Caco-2 (cell line): ENCODE results near the gene TCF7L2. TPM values are rescaled to one million over a fixed set of nuclear protein-coding genes. Genes with fewer than 3 reads are reported as not detected.

Experiments
- BruUV-seq: library from RNA; stranded (reverse); fragments of 400-500 nt; replicated peaks from 2 replicates; lab custom pipeline; 2021; lab: Mats Ljungman, UMichigan
- CTCF ChIA-PET: fragments of 300-600 bp; sonication (Branson Sonifier 250); formaldehyde crosslinking; loops from one replicate; lab custom pipeline; 2022; ENCODE audit warnings: antibody characterized with exemption; lab: Charles Lee
- POLR2A ChIA-PET: fragments of 300-600 bp; sonication (Branson Sonifier 250); formaldehyde crosslinking; loops from one replicate; lab custom pipeline; 2022; ENCODE audit warnings: antibody characterized with exemption; lab: Charles Lee
- DNase-seq, 2 experiments: peaks; one replicate each; pipeline versions ENCODE4 v3.0.0 to v3.0.0-alpha.2; 2020 to 2022
- H3K27me3 ChIP-seq: replicated peaks from 2 replicates; pipeline ENCODE4 v1.6.0; 2011; ENCODE audit warnings: low read length; ENCODE audit not compliant: control insufficient read depth, insufficient read depth
- H3K36me3 ChIP-seq: 2 replicates; pipeline ENCODE4 v1.5.1; 2011; ENCODE audit warnings: low read length; ENCODE audit not compliant: control insufficient read depth, insufficient read depth
- H3K4me1 ChIP-seq: fragments of 250-450 bp; sonication (Bioruptor Pico); 2 replicates; pipeline ENCODE4 v1.5.1; 2020; ENCODE audit warnings: mild to moderate bottlenecking
- H3K4me3 ChIP-seq: 2 replicates; pipeline ENCODE4 v1.5.1; 2011; ENCODE audit warnings: low read depth, mild to moderate bottlenecking, control low read depth, low read length
- H3K9me3 ChIP-seq: fragments of 250-450 bp; sonication (Bioruptor Pico); 2 replicates; pipeline ENCODE4 v1.5.1; 2020; ENCODE audit warnings: mild to moderate bottlenecking, moderate library complexity
- H3K27ac Mint-ChIP-seq: one replicate; pipeline ENCODE4 v1.8.0; 2022; ENCODE audit warnings: mixed read lengths; ENCODE audit not compliant: unreplicated experiment
- H3K27me3 Mint-ChIP-seq: one replicate; pipeline ENCODE4 v1.8.0; 2022; ENCODE audit warnings: mixed read lengths; ENCODE audit not compliant: insufficient read depth, unreplicated experiment
- H3K36me3 Mint-ChIP-seq: one replicate; pipeline ENCODE4 v1.8.0; 2022; ENCODE audit warnings: mild to moderate bottlenecking, mixed read lengths; ENCODE audit not compliant: insufficient read depth, unreplicated experiment
- H3K4me1 Mint-ChIP-seq: one replicate; pipeline ENCODE4 v1.8.0; 2022; ENCODE audit warnings: low read depth, mixed read lengths; ENCODE audit not compliant: unreplicated experiment
- H3K4me3 Mint-ChIP-seq: one replicate; pipeline ENCODE4 v1.8.0; 2022; ENCODE audit warnings: mild to moderate bottlenecking, moderate library complexity, mixed read lengths; ENCODE audit not compliant: unreplicated experiment
- H3K9me3 Mint-ChIP-seq: one replicate; pipeline ENCODE4 v1.8.0; 2022; ENCODE audit warnings: mixed read lengths; ENCODE audit not compliant: unreplicated experiment
- intact Hi-C: fragments of 100-400 bp; cut with micrococcal nuclease; formaldehyde crosslinking; loops from one replicate; pipeline ENCODE4 v1.10.0; 2022; ENCODE audit not compliant: unreplicated experiment
- total RNA-seq: library from RNA; stranded (reverse); gene quantifications from 2 replicates; pipeline ENCODE4 v1.2.3, GENCODE V29; 2022
- TF ChIP-seq, protein P1 (sequence below), 2 experiments: fragments of 200-600 bp in 1 of 2; IDR thresholded peaks; 1 replicate in 1 of 2; 2 replicates in 1 of 2; pipeline versions ENCODE4 v1.5.1 to v1.8.0; 2011 to 2022; ENCODE audit warnings: antibody characterized with exemption in 1 of 2, control low read depth in 1 of 2, inconsistent platforms in 1 of 2, low read depth in 1 of 2, low read length in 1 of 2, mild to moderate bottlenecking in 1 of 2, moderate library complexity in 1 of 2; ENCODE audit not compliant: insufficient read depth in 1 of 2, severe bottlenecking in 1 of 2, unreplicated experiment in 1 of 2

TCF7L2 gene
- total RNA-seq, 1 experiment from 2014 or later = 45.4 TPM

DNA sequence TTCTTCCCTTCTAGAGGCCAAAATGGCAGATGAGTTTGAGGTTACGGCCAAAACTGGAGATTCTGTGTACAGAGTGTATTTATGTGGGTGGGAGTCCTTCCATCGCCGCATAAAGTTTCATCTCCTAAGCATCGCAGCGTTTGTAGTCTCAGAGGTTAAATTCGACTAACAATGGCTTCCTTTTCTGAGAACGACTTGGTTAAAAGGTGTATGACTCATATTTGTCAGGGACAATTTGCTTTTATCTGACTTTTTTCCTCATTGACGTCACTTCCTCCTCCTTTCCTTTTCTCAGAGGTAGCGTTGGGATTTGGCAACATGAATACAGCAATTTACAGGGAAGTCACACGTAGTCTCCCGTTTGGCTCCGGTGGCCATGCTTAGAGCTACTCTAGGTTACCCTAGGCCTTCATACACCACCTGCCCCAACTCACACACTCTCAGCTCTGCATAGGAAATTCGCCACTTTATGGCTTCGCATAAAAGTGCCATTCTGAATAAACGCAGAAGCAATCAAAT lies 37.6 kb upstream of the TCF7L2 start:
- POLR2A ChIA-PET = no interaction called here
- no peak overlapping the region for H3K4me3 ChIP-seq
- no peak overlapping the region for H3K4me3 Mint-ChIP-seq
- H3K27me3 Mint-ChIP-seq = no peaks in the 10 kb centered on the region
- TF ChIP-seq, protein P1, sequence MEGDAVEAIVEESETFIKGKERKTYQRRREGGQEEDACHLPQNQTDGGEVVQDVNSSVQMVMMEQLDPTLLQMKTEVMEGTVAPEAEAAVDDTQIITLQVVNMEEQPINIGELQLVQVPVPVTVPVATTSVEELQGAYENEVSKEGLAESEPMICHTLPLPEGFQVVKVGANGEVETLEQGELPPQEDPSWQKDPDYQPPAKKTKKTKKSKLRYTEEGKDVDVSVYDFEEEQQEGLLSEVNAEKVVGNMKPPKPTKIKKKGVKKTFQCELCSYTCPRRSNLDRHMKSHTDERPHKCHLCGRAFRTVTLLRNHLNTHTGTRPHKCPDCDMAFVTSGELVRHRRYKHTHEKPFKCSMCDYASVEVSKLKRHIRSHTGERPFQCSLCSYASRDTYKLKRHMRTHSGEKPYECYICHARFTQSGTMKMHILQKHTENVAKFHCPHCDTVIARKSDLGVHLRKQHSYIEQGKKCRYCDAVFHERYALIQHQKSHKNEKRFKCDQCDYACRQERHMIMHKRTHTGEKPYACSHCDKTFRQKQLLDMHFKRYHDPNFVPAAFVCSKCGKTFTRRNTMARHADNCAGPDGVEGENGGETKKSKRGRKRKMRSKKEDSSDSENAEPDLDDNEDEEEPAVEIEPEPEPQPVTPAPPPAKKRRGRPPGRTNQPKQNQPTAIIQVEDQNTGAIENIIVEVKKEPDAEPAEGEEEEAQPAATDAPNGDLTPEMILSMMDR (IDR thresholded peaks at IDR 0.05; ENCODE audit: insufficient read depth in 1 of 2, low read depth in 1 of 2, low read length in 1 of 2, severe bottlenecking in 1 of 2, unreplicated experiment in 1 of 2) = no peak
- intact Hi-C loops = no loop called here
- no peaks in the 10 kb centered on the region for H3K9me3 ChIP-seq
- peaks cover 4% of the 10 kb centered on the region for H3K36me3 Mint-ChIP-seq
- BruUV-seq = no TSS peak
- no peak overlapping the region for H3K27ac Mint-ChIP-seq
- H3K36me3 ChIP-seq = no peaks in the 10 kb centered on the region
- H3K27me3 ChIP-seq = no peaks in the 10 kb centered on the region
- H3K4me1 ChIP-seq = peaks cover 10% of the 10 kb centered on the region
- peaks cover 27% of the 10 kb centered on the region for H3K4me1 Mint-ChIP-seq
- no peak for DNase-seq
- CTCF ChIA-PET = no interaction called here
- H3K9me3 Mint-ChIP-seq = no peaks in the 10 kb centered on the region

DNA sequence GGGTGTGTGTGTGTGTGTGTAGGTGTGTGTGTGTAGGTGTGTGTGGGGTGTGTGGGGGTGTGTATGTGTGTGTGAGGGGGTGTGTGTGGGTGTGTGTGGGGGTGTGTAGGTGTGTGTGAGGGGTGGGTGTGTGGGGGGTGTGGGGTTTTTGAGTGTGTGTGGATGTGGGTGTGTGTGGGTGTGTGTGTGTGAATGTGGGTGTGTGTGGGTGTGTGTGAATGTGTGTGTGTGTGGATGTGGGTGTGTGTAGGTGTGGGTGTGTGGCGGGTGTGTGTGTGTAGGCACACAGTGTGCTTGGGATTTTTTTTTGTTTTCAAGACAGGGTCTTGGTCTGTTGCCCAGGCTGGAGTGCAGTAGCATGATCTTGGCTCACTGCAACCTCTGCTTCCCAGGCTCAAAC lies 36.8 kb upstream of the TCF7L2 start:
- Histone ChIP-seq H3K9me3 (no peaks in the 10 kb centered on the region), H3K4me3 (no peak overlapping the region), H3K27me3 (no peaks in the 10 kb centered on the region), H3K36me3 (no peaks in the 10 kb centered on the region), H3K4me1 (peaks cover 10% of the 10 kb centered on the region)
- peaks cover 4% of the 10 kb centered on the region for H3K36me3 Mint-ChIP-seq
- H3K4me1 Mint-ChIP-seq = peaks cover 27% of the 10 kb centered on the region
- ChIA-PET POLR2A (no interaction called here), CTCF (no interaction called here)
- H3K27ac Mint-ChIP-seq = no peak overlapping the region
- TF ChIP-seq, protein P1 (IDR thresholded peaks at IDR 0.05; ENCODE audit: insufficient read depth in 1 of 2, low read depth in 1 of 2, low read length in 1 of 2, severe bottlenecking in 1 of 2, unreplicated experiment in 1 of 2) = no peak
- no peaks in the 10 kb centered on the region for H3K27me3 Mint-ChIP-seq
- no peak overlapping the region for H3K4me3 Mint-ChIP-seq
- BruUV-seq = no TSS peak
- no peak for DNase-seq
- intact Hi-C loops = no loop called here
- H3K9me3 Mint-ChIP-seq = no peaks in the 10 kb centered on the region

GRCh38 chr10:112913661-112914287 lies 36.3 kb upstream of the TCF7L2 start:
- intact Hi-C loops = loop anchor here (2.0 kb wide), 1 partner anchor 15 kb away; no protein-coding TSS in a partner anchor
- no TSS peak for BruUV-seq
- H3K27me3 ChIP-seq = no peaks in the 10 kb centered on the region
- H3K27me3 Mint-ChIP-seq = no peaks in the 10 kb centered on the region
- no peak overlapping the region for H3K4me3 Mint-ChIP-seq
- no peak overlapping the region for H3K4me3 ChIP-seq
- H3K4me1 ChIP-seq = peaks cover 10% of the 10 kb centered on the region
- H3K27ac Mint-ChIP-seq = no peak overlapping the region
- no peaks in the 10 kb centered on the region for H3K9me3 Mint-ChIP-seq
- peaks cover 4% of the 10 kb centered on the region for H3K36me3 Mint-ChIP-seq
- POLR2A ChIA-PET = no interaction called here
- no peak for DNase-seq
- CTCF ChIA-PET = no interaction called here
- TF ChIP-seq, protein P1 (IDR thresholded peaks at IDR 0.05; ENCODE audit: insufficient read depth in 1 of 2, low read depth in 1 of 2, low read length in 1 of 2, severe bottlenecking in 1 of 2, unreplicated experiment in 1 of 2) = no peak
- peaks cover 27% of the 10 kb centered on the region for H3K4me1 Mint-ChIP-seq
- H3K36me3 ChIP-seq = no peaks in the 10 kb centered on the region
- H3K9me3 ChIP-seq = no peaks in the 10 kb centered on the region
